H1 (cell line): ENCODE measurements around the gene ZFHX2. TPM values are rescaled to one million over a fixed set of nuclear protein-coding genes. Genes with fewer than 3 reads are reported as not detected.
A peak's percentile ranks its signal among the peaks of the same experiment; 100 is the strongest.

ENCODE experiments used
- CTCF ChIA-PET: fragments of 300-600 bp; sonication (Branson Sonifier 250); formaldehyde crosslinking; loops from one replicate; lab custom pipeline; 2021; ENCODE audit not compliant: partially characterized antibody; lab: Charles Lee
- POLR2A ChIA-PET: fragments of 300-600 bp; sonication (Branson Sonifier 250); formaldehyde crosslinking; loops from one replicate; lab custom pipeline; 2021; ENCODE audit warnings: inconsistent platforms; ENCODE audit not compliant: partially characterized antibody; lab: Charles Lee
- DNase-seq, 2 experiments: peaks; one replicate each; pipeline versions ENCODE4 v3.0.0 to v3.0.0-alpha.2; 2010 to 2022; ENCODE audit warnings: low spot score in 2 of 2, low read depth in 1 of 2, mixed read lengths in 1 of 2
- FAIRE-seq: peaks from 2 replicates; lab custom pipeline; 2011; peaks lifted over from hg19 to GRCh38; lab: Jason Lieb, UNC
- H2AFZ ChIP-seq: 2 replicates; pipeline ENCODE4 v1.8.1; 2012; ENCODE audit warnings: low read length, inconsistent platforms
- H2AK5ac ChIP-seq: 2 replicates; pipeline ENCODE4 v1.6.1; 2013; ENCODE audit warnings: low read depth, low read length
- H2BK120ac ChIP-seq: replicated peaks from 2 replicates; pipeline ENCODE3; 2013; ENCODE audit warnings: low read depth, low read length, inconsistent platforms
- H2BK12ac ChIP-seq: 2 replicates; pipeline ENCODE4 v1.6.1; 2013; ENCODE audit warnings: low read depth, low read length
- H2BK15ac ChIP-seq: 2 replicates; pipeline ENCODE4 v1.6.1; 2013; ENCODE audit warnings: low read length
- H2BK20ac ChIP-seq: 2 replicates; pipeline ENCODE4 v1.6.1; 2013; ENCODE audit warnings: low read length
- H2BK5ac ChIP-seq: 2 replicates; pipeline ENCODE4 v1.6.1; 2013; ENCODE audit warnings: low read depth, low read length
- H3K14ac ChIP-seq: 2 replicates; pipeline ENCODE4 v1.6.1; 2013; ENCODE audit warnings: inconsistent platforms; ENCODE audit not compliant: insufficient read length
- H3K18ac ChIP-seq: 2 replicates; pipeline ENCODE4 v1.6.1; 2013; ENCODE audit warnings: low read length; ENCODE audit errors: extremely low read depth
- H3K23ac ChIP-seq: 2 replicates; pipeline ENCODE4 v1.6.1; 2013; ENCODE audit warnings: inconsistent platforms; ENCODE audit not compliant: insufficient read length
- H3K23me2 ChIP-seq: 2 replicates; pipeline ENCODE4 v1.6.1; 2013; ENCODE audit warnings: low read depth, low read length
- H3K27ac ChIP-seq: 2 replicates; pipeline ENCODE4 v1.6.1; 2011; ENCODE audit warnings: low read depth, low read length, inconsistent platforms
- H3K27me3 ChIP-seq, 4 experiments: replicated peaks in 1 of 4; 1 replicate in 1 of 4; 2 replicates in 3 of 4; pipeline versions ENCODE4 v1.6.1 to v1.8.1; 2011 to 2013; ENCODE audit warnings: low read length in 3 of 4, mild to moderate bottlenecking in 3 of 4, inconsistent platforms in 2 of 4, mixed read lengths in 2 of 4, moderate library complexity in 1 of 4; ENCODE audit not compliant: control insufficient read depth in 3 of 4, insufficient read depth in 3 of 4; ENCODE audit errors: extremely low read depth in 1 of 4
- H3K36me3 ChIP-seq, 4 experiments: 2 replicates each; pipeline versions ENCODE4 v1.6.1 to v1.8.1; 2011 to 2013; ENCODE audit warnings: mild to moderate bottlenecking in 4 of 4, low read length in 3 of 4, moderate library complexity in 2 of 4, control low read depth in 1 of 4, inconsistent platforms in 1 of 4; ENCODE audit not compliant: insufficient read depth in 4 of 4, control insufficient read depth in 2 of 4
- H3K4ac ChIP-seq: replicated peaks from 2 replicates; pipeline ENCODE3; 2013; ENCODE audit warnings: low read length, low read depth, mixed read lengths, inconsistent platforms; ENCODE audit not compliant: insufficient read length
- H3K4me1 ChIP-seq, 4 experiments: replicated peaks in 1 of 4; 1 replicate in 1 of 4; 2 replicates in 3 of 4; pipeline versions ENCODE4 v1.6.1 to v1.8.1; 2011 to 2013; ENCODE audit warnings: low read length in 3 of 4, inconsistent platforms in 2 of 4, mixed read lengths in 1 of 4; ENCODE audit not compliant: insufficient read depth in 4 of 4, control insufficient read depth in 3 of 4
- H3K4me2 ChIP-seq, 2 experiments: 2 replicates each; pipeline versions ENCODE4 v1.6.1 to v1.8.1; 2011 to 2013; ENCODE audit warnings: low read depth in 2 of 2, low read length in 2 of 2, control low read depth in 1 of 2, inconsistent platforms in 1 of 2, mild to moderate bottlenecking in 1 of 2; ENCODE audit not compliant: insufficient read depth in 1 of 2
- H3K4me3 ChIP-seq, 4 experiments: fragments of 200-600, 300-600 bp in 1 of 4; sonication (generic), shearing (Covaris generic), sonication (Bioruptor Twin) in 1 of 4; 2 replicates each; pipeline versions ENCODE4 v1.5.1 to v1.8.1; 2011 to 2016; ENCODE audit warnings: low read length in 4 of 4, low read depth in 3 of 4, control low read depth in 2 of 4, inconsistent platforms in 2 of 4, mild to moderate bottlenecking in 2 of 4, mixed read lengths in 1 of 4, moderate library complexity in 1 of 4; ENCODE audit not compliant: insufficient read depth in 2 of 4; ENCODE audit errors: extremely low read depth in 1 of 4
- H3K56ac ChIP-seq: replicated peaks from 2 replicates; pipeline ENCODE3; 2013; ENCODE audit warnings: low read depth, mild to moderate bottlenecking, mixed read lengths, low read length, inconsistent platforms; ENCODE audit not compliant: insufficient read length
- H3K79me1 ChIP-seq: 2 replicates; pipeline ENCODE4 v1.6.1; 2013; ENCODE audit warnings: low read depth, low read length, control low read depth
- H3K79me2 ChIP-seq, 2 experiments: 2 replicates each; pipeline versions ENCODE4 v1.6.1 to v1.8.1; 2012 to 2013; ENCODE audit warnings: low read length in 2 of 2, mild to moderate bottlenecking in 2 of 2, inconsistent platforms in 1 of 2; ENCODE audit not compliant: insufficient read depth in 2 of 2, control insufficient read depth in 1 of 2
- H3K9ac ChIP-seq, 4 experiments: replicated peaks in 1 of 4; 1 replicate in 1 of 4; 2 replicates in 3 of 4; pipeline versions ENCODE4 v1.6.1 to v1.8.1; 2011 to 2013; ENCODE audit warnings: low read depth in 3 of 4, low read length in 3 of 4, control low read depth in 2 of 4, mild to moderate bottlenecking in 2 of 4, moderate library complexity in 2 of 4, inconsistent platforms in 1 of 4; ENCODE audit errors: extremely low read depth in 1 of 4
- H3K9me3 ChIP-seq, 2 experiments: 2 replicates each; pipeline versions ENCODE4 v1.6.1 to v1.8.1; 2012 to 2013; ENCODE audit warnings: mild to moderate bottlenecking in 2 of 2, moderate library complexity in 2 of 2, control low read depth in 1 of 2, inconsistent platforms in 1 of 2, low read depth in 1 of 2, low read length in 1 of 2, mixed read lengths in 1 of 2; ENCODE audit not compliant: insufficient read depth in 2 of 2
- H4K20me1 ChIP-seq, 2 experiments: replicated peaks in 1 of 2; 2 replicates each; pipeline versions ENCODE3 to v1.8.1; 2011 to 2013; ENCODE audit warnings: inconsistent platforms in 2 of 2, low read length in 2 of 2, mild to moderate bottlenecking in 1 of 2; ENCODE audit not compliant: insufficient read depth in 2 of 2, control insufficient read depth in 1 of 2
- H4K5ac ChIP-seq: 2 replicates; pipeline ENCODE4 v1.6.1; 2013; ENCODE audit warnings: low read length, low read depth, mixed read lengths, inconsistent platforms; ENCODE audit not compliant: insufficient read length
- H4K8ac ChIP-seq: 2 replicates; pipeline ENCODE4 v1.8.0; 2013; ENCODE audit warnings: mild to moderate bottlenecking, moderate library complexity, low read length, inconsistent platforms; ENCODE audit not compliant: insufficient read depth; ENCODE audit errors: extremely low read depth
- H4K91ac ChIP-seq: replicated peaks from 2 replicates; pipeline ENCODE3; 2013; ENCODE audit warnings: low read length, mixed read lengths, inconsistent platforms; ENCODE audit not compliant: insufficient read length
- BCL11A ChIP-seq, 2 experiments: IDR thresholded peaks; one replicate each; pipeline ENCODE4 v1.6.1; 2011; ENCODE audit warnings: low read depth in 2 of 2, low read length in 2 of 2, mild to moderate bottlenecking in 2 of 2
- E2F6 ChIP-seq: IDR thresholded peaks from 2 replicates; pipeline ENCODE4 v1.6.1; 2012; ENCODE audit warnings: inconsistent platforms
- USF2 ChIP-seq: IDR thresholded peaks from 2 replicates; pipeline ENCODE4 v1.6.1; 2011; ENCODE audit warnings: low read length, improper control_type of control experiment
- WGBS, 2 experiments: shearing (Covaris generic) in 1 of 2; methylation state at CpG; one replicate each; pipeline versions ENCODE4 v1.1.6 to v1.1.7; 2013 to 2015; ENCODE audit warnings: low lambda C conversion rate in 2 of 2, mixed read lengths in 2 of 2, inconsistent platforms in 1 of 2, low coverage in 1 of 2, missing lambda C conversion rate in 1 of 2; ENCODE audit not compliant: insufficient replicate concordance in 2 of 2, insufficient coverage in 1 of 2, insufficient read length in 1 of 2; ENCODE audit errors: extremely low coverage in 1 of 2, missing lambda C conversion rate in 1 of 2; 5-methylcytosine and 5-hydroxymethylcytosine counted together
- polyA plus RNA-seq, 7 experiments: library from polyadenylated mRNA; depleted of rRNA in 3 of 7; stranded (reverse) in 5 of 7; unstranded in 2 of 7; fragments of >200 nt in 5 of 7; fragments of 200-250 nt in 2 of 7; gene quantifications; 1 replicate in 5 of 7; 2 replicates in 1 of 7; 4 replicates in 1 of 7; pipeline versions ENCODE4 v1.2.1 to v1.2.3, GENCODE V29; 2011 to 2013; ENCODE audit warnings: missing spikeins in 2 of 7, mixed read lengths in 2 of 7
- total RNA-seq: library from RNA; stranded (reverse); fragmentation: NEBNext Ultra II Directional; extraction: Animal tissue kit (Norgen Biotek cat#: 25700); gene quantifications from 2 replicates; pipeline ENCODE4 v1.2.1, GENCODE V29; 2021

The ZFHX2 gene
- total and polyA plus RNA-seq, 2 of the 8 experiments (the other 6 are each of a cell fraction or from before 2014, with no cell fraction given), result 2.7 to 27.0 TPM

- Histone ChIP-seq H3K23ac (no peak overlapping the region), H3K27ac (no peak overlapping the region), H2AFZ (no peak overlapping the region), H3K18ac (no peak overlapping the region), H2BK12ac (0 out of 2 replicates have a peak overlapping the region, but pooled peaks have one; percentile 18), H3K4me1 (peaks cover 5 to 15% (median 9%) of the 10 kb centered on the region in 4 experiments; a peak in 6 of 7 replicates), H4K91ac (peak overlapping the region; percentile 6), H3K79me1 (no peaks in the 10 kb centered on the region), H3K56ac (no peak overlapping the region), H3K9ac (peak overlapping the region in 1 of 4 experiments; percentile 7; a peak in 1 of 7 replicates), H2BK5ac (peak overlapping the region; percentile 40; the same call in 1 of the 2 replicates), H4K8ac (no peak overlapping the region), H3K4me3 (peak overlapping the region in 2 of 4 experiments; percentile 3 to 93; a peak in 2 of 8 replicates), H3K4me2 (peak overlapping the region; percentile 70 to 88), H2BK15ac (no peak overlapping the region; the same call in 1 of the 2 replicates), H4K5ac (no peak overlapping the region), H3K79me2 (no peaks in the 10 kb centered on the region), H3K27me3 (peaks cover 17 to 29% (median 25%) of the 10 kb centered on the region in 4 experiments), H2AK5ac (0 out of 2 replicates have a peak overlapping the region, but pooled peaks have one; percentile 45), H2BK120ac (no peak overlapping the region), H3K4ac (no peak overlapping the region), H2BK20ac (0 out of 2 replicates have a peak overlapping the region, but pooled peaks have one; percentile 9), H4K20me1 (peaks cover 6 to 7% of the 10 kb centered on the region in 2 experiments), H3K23me2 (peaks cover 19% of the 10 kb centered on the region; the same call in 1 of the 2 replicates), H3K14ac (no peak overlapping the region), H3K36me3 (peaks cover 0 to 4% (median 0%) of the 10 kb centered on the region in 4 experiments; a peak in 1 of 8 replicates), H3K9me3 (no peaks in the 10 kb centered on the region)
- TF ChIP-seq E2F6 (no peak), USF2 (no peak), BCL11A (IDR thresholded peaks at IDR 0.05; ENCODE audit: low read depth in 2 of 2, low read length in 2 of 2) (no peak)
- ChIA-PET CTCF (interaction anchor here (0.6 to 1.7 kb wide), 3 partner anchors 8 to 352 kb away, joined by 3 to 6 read pairs (median 4); no protein-coding TSS in a partner anchor), POLR2A (interaction anchor here (1.2 to 3.8 kb wide), 4 partner anchors 10 to 473 kb away, joined by 4 to 11 read pairs (median 6); partner anchors contain the start of gene CARMIL3)
- WGBS, 2 experiments, result 75% methylated on average over 3 of the region's 3 CpGs; no CpG with 5 or more reads in 1 of the 2 experiments
- FAIRE-seq (no peak), DNase-seq (peak in 1 of 2 experiments; percentile 50)
These were observed 27.7 kb upstream of the ZFHX2 start for GRCh38 chr14:23579311-23579630.
